ENCODE results near the gene CCNYL1. TPM values are rescaled to one million over a fixed set of nuclear protein-coding genes. Genes with fewer than 3 reads are reported as not detected.

Gene CCNYL1
- polyA plus RNA-seq, 1 donor = 19.6 TPM

GRCh38 chr2:207787800-207788199 is 76.4 kb downstream of the CCNYL1 start:
- no CpG with 5 or more reads among the region's 4 CpGs for WGBS (ENCODE audit: insufficient coverage, low lambda C conversion rate)
- Histone ChIP-seq H3K4me1 (ENCODE audit: control insufficient read depth, insufficient read depth, low read length) (peaks cover 20% of the 10 kb centered on the region), H3K27ac (ENCODE audit: low read length) (no peak overlapping the region), H3K9me3 (ENCODE audit: control insufficient read depth, low read depth, low read length) (no peaks in the 10 kb centered on the region), H3K4me3 (ENCODE audit: low read length) (no peak overlapping the region), H3K27me3 (ENCODE audit: control insufficient read depth, insufficient read depth, low read length) (no peaks in the 10 kb centered on the region), H3K36me3 (ENCODE audit: control insufficient read depth, insufficient read depth, low read length) (no peaks in the 10 kb centered on the region)
- DNase-seq = no peak

DNA sequence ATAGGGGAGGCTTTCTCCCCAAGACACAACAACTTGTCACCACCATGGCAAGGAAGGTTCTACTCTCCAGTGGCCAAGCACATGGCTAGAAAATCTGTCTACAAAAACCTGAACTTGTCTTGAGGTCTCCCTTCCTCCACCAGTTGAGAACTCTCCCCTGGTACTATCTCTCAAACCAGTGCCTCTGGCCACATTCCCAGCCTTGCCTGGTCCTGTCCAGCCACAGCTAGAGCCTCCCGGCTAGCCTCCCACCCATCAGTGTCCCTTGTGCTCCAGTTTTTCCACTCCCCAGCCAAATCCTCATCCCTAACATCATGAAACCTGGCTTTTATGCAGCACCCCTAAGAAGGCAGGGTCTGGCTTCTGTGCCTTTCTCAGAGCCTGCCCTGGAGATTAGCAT is 79.5 kb downstream of the CCNYL1 start:
- no peak for DNase-seq
- Histone ChIP-seq H3K27ac (ENCODE audit: low read length) (no peak overlapping the region), H3K27me3 (ENCODE audit: control insufficient read depth, insufficient read depth, low read length) (no peaks in the 10 kb centered on the region), H3K36me3 (ENCODE audit: control insufficient read depth, insufficient read depth, low read length) (no peaks in the 10 kb centered on the region), H3K4me1 (ENCODE audit: control insufficient read depth, insufficient read depth, low read length) (peaks cover 2% of the 10 kb centered on the region), H3K4me3 (ENCODE audit: low read length) (no peak overlapping the region), H3K9me3 (ENCODE audit: control insufficient read depth, low read depth, low read length) (no peaks in the 10 kb centered on the region)
- no CpG with 5 or more reads among the region's 1 CpG for WGBS (ENCODE audit: insufficient coverage, low lambda C conversion rate)

DNA sequence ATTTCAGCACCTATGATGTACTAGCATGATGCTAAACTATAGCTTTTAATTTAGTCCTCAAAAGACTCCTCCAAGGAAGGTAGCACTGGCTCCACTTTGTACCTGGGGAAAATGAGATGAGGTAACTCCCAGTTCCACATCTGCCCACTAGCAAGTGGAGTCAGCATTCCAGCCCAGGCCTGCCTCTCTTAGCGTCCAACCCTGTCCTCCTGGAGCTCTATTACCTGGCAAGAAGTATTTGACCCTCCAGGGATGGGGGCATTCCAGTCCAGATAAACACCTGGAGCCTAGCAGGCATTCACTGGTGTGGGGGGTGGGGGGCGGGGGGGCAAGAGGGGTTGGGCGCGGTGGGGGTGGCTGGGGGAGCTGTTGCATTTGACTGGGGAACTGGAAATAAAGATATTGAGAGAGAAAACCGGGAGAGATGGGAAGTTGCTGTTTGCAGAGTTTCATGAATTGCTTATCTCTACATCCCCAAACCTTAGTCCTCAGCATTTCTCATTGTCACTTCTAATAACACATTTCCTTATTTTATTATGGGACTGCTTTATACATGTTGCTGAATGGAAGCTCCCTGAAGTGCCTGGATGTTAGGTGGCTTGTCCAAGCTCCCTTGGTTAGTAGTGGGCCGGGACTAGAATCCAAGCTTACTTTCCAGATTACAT is 80.3 kb downstream of the CCNYL1 start:
- Histone ChIP-seq H3K27ac (ENCODE audit: low read length) (no peak overlapping the region), H3K27me3 (ENCODE audit: control insufficient read depth, insufficient read depth, low read length) (no peaks in the 10 kb centered on the region), H3K36me3 (ENCODE audit: control insufficient read depth, insufficient read depth, low read length) (no peaks in the 10 kb centered on the region), H3K9me3 (ENCODE audit: control insufficient read depth, low read depth, low read length) (no peaks in the 10 kb centered on the region), H3K4me3 (ENCODE audit: low read length) (no peak overlapping the region), H3K4me1 (ENCODE audit: control insufficient read depth, insufficient read depth, low read length) (peaks cover 6% of the 10 kb centered on the region)
- no CpG with 5 or more reads among the region's 6 CpGs for WGBS (ENCODE audit: insufficient coverage, low lambda C conversion rate)
- no peak for DNase-seq

DNA sequence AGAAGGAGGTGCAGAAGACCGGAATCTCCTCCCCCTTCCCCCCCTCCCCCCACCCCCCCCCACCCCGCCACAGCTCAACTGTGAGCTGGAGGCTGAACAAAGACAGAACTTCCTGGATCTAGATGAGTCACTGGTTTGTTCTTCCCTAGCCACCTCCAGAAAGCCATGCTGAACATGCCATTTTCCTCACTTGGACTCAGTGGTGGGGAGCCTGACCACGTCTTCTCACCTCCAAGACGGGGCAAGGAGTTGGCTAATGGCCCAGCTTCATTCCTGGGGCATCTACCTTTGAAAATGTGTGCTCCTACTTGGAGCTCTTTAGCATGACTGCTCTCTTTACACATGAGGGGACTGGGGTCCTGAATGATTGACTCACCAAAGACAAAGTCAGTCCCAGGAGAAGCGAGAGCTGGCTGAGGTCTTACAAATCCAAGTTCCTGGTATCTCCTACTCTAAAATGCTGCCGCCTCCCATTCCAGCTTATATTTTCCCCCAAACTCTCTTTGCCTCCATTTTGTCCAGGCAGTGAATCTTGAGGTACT is 80.9 kb downstream of the CCNYL1 start:
- DNase-seq = no peak
- WGBS (ENCODE audit: insufficient coverage, low lambda C conversion rate) = 100% methylated on average over 1 of the region's 6 CpGs
- H3K27ac ChIP-seq (ENCODE audit: low read length) = no peak overlapping the region

GRCh38 chr2:207796585-207797350 is 85.3 kb downstream of the CCNYL1 start:
- no peak overlapping the region for H3K4me3 ChIP-seq (ENCODE audit: low read length)
- no CpG with 5 or more reads among the region's 8 CpGs for WGBS (ENCODE audit: insufficient coverage, low lambda C conversion rate)
- no peaks in the 10 kb centered on the region for H3K36me3 ChIP-seq (ENCODE audit: control insufficient read depth, insufficient read depth, low read length)
- peaks cover 18% of the 10 kb centered on the region for H3K4me1 ChIP-seq (ENCODE audit: control insufficient read depth, insufficient read depth, low read length)
- H3K9me3 ChIP-seq (ENCODE audit: control insufficient read depth, low read depth, low read length) = no peaks in the 10 kb centered on the region
- H3K27me3 ChIP-seq (ENCODE audit: control insufficient read depth, insufficient read depth, low read length) = no peaks in the 10 kb centered on the region
- H3K27ac ChIP-seq (ENCODE audit: low read length) = peak overlapping the region; percentile 67
- DNase-seq = peak; percentile 57 to 80

More for the DNA sequence above, 80.9 kb downstream of the CCNYL1 start:
- H3K4me1 ChIP-seq (ENCODE audit: control insufficient read depth, insufficient read depth, low read length) = peaks cover 12% of the 10 kb centered on the region
- no peak overlapping the region for H3K4me3 ChIP-seq (ENCODE audit: low read length)
- no peaks in the 10 kb centered on the region for H3K36me3 ChIP-seq (ENCODE audit: control insufficient read depth, insufficient read depth, low read length)
- H3K9me3 ChIP-seq (ENCODE audit: control insufficient read depth, low read depth, low read length) = no peaks in the 10 kb centered on the region
- H3K27me3 ChIP-seq (ENCODE audit: control insufficient read depth, insufficient read depth, low read length) = no peaks in the 10 kb centered on the region

GRCh38 chr2:207801259-207801658 is 89.8 kb downstream of the CCNYL1 start:
- H3K4me1 ChIP-seq (ENCODE audit: control insufficient read depth, insufficient read depth, low read length) = peaks cover 28% of the 10 kb centered on the region
- peak in 1 of 2 donors; percentile 58 for DNase-seq
- H3K27ac ChIP-seq (ENCODE audit: low read length) = peak overlapping the region; percentile 13
- no CpG with 5 or more reads among the region's 3 CpGs for WGBS (ENCODE audit: insufficient coverage, low lambda C conversion rate)
- H3K4me3 ChIP-seq (ENCODE audit: low read length) = no peak overlapping the region
- no peaks in the 10 kb centered on the region for H3K27me3 ChIP-seq (ENCODE audit: control insufficient read depth, insufficient read depth, low read length)
- no peaks in the 10 kb centered on the region for H3K36me3 ChIP-seq (ENCODE audit: control insufficient read depth, insufficient read depth, low read length)
- no peaks in the 10 kb centered on the region for H3K9me3 ChIP-seq (ENCODE audit: control insufficient read depth, low read depth, low read length)

- Histone ChIP-seq H3K4me3 (ENCODE audit: low read length) (no peak overlapping the region), H3K27ac (ENCODE audit: low read length) (peak overlapping the region; percentile 41), H3K36me3 (ENCODE audit: control insufficient read depth, insufficient read depth, low read length) (no peaks in the 10 kb centered on the region), H3K4me1 (ENCODE audit: control insufficient read depth, insufficient read depth, low read length) (peaks cover 18% of the 10 kb centered on the region), H3K9me3 (ENCODE audit: control insufficient read depth, low read depth, low read length) (no peaks in the 10 kb centered on the region), H3K27me3 (ENCODE audit: control insufficient read depth, insufficient read depth, low read length) (no peaks in the 10 kb centered on the region)
- WGBS (ENCODE audit: insufficient coverage, low lambda C conversion rate) = 20% methylated on average over 1 of the region's 6 CpGs
- DNase-seq = peak; percentile 75 to 88
Measured at GRCh38 chr2:207802650-207803049, 91.2 kb downstream of the CCNYL1 start.

Other genes starting within 250 kb of the CCNYL1 start
- 37.5 TPM for gene CREB1, start 181.7 kb upstream of the CCNYL1 start, polyA plus RNA-seq
- gene METTL21A, start 86.2 kb upstream of the CCNYL1 start, polyA plus RNA-seq = 19.3 TPM
- 45.3 TPM for gene FZD5, start 58.3 kb downstream of the CCNYL1 start, polyA plus RNA-seq